SK-N-MC (cell line): ENCODE measurements around the gene APOA4.

ENCODE experiments used
- EZH2 ChIP-seq: fragments of 200-600 bp; sonication (generic); IDR thresholded peaks from one replicate; pipeline ENCODE4 v1.6.1; 2017; ENCODE audit warnings: antibody characterized with exemption
- FOXP2 ChIP-seq: optimal IDR thresholded peaks from 2 replicates; pipeline ENCODE3; 2011; ENCODE audit warnings: mild to moderate bottlenecking, moderate library complexity; ENCODE audit not compliant: insufficient read depth; ENCODE audit errors: extremely low read length, control extremely low read depth
- POLR2AphosphoS5 ChIP-seq: IDR thresholded peaks from 2 replicates; pipeline ENCODE4 v1.6.1; 2012; ENCODE audit warnings: mild to moderate bottlenecking, low read depth, low read length, borderline replicate concordance

GRCh38 chr11:116851626-116852025 is 28.5 kb upstream of the APOA4 start:
- TF ChIP-seq POLR2AphosphoS5 (no peak), EZH2 (no peak), FOXP2 (no peak)
